Measurements from ENCODE around the gene SACS.
"Not testable (repeated sequence)": the region's sequence is repeated elsewhere in the genome, so short reads cannot be mapped to it uniquely, and the experiment has no call there.

The SACS gene

DNA sequence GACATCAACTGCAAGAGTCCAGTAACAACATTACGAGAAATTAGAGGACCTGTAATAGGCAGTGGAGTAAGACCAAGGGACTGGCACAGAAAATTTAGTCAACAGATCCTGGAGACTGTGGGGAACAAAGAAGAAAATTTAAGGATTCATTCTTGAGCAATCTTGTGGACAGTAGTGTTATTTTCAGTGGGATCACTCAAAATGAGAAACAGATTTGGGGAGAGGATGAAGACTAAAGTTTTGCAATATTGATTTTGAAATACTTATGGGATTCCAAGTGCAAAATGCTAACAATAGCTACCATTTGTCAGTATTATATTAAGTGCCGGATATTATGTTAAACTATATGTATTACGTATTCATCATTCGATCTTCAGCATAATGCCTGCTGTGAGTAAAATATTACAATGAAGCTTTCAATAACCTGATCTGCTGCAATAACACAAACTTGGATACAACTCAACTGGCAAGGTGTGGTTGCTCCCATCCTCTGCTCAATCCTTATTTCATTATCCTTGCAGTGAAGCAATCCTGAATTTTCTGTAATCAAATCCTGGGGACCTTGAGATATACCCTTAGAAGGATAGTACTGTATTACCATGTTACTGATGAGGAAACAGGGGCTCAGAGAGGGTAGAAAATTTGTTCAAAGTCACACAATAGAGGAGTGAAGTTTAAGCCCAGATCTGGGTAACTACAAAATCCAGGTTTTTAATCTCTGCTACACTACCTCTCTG, 84.2 kb downstream of the SACS start:
- FAIRE-seq, result no peak
- DNase-seq (ENCODE audit: insufficient read length, low spot score), result no peak
- no peak for TF ChIP-seq POLR2A (IDR thresholded peaks at IDR 0.05; ENCODE audit: low read depth, low read length)

DNA sequence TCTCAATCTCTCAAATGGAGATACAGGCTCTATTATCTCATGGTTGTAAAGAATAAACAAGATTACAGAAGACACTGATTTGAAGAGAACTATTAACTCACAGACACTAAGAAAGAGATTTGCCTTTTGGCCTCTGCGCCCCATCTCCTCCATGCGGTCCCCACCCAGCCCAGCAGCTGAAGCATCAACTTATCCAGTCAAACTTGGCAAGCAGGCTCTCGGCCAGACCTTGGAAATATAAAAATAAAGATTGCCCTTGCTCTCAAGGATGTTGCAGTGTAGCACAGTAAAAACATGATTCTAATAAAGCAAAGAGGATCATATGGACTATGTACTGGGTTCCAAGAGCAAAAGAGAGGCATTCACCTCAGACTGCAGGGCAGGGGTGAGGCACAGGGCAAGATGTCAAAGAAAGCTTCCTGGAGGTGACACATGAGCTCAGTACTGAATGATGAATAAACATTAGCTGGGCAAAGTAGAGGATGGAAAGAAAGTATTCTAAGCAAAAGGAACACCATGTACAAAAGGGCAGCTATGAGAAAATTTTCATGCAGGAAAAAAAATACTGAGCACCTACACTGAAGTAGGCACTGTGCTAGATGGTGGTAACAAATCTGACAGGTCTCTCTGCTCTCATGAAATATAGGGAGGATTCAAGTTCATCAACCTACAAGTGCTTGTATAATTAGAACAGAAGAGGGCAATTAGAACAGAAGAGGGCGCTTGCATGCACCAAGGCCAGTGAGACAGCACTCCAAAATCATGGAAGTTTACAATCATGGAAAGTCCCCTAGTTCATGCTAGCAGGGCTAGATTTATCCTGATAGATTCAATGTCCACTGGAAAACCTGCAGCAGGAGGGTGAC, 85.0 kb downstream of the SACS start:
- no peak for FAIRE-seq
- no peak for DNase-seq (ENCODE audit: insufficient read length, low spot score)
- no peak for TF ChIP-seq POLR2A (IDR thresholded peaks at IDR 0.05; ENCODE audit: low read depth, low read length)

DNA sequence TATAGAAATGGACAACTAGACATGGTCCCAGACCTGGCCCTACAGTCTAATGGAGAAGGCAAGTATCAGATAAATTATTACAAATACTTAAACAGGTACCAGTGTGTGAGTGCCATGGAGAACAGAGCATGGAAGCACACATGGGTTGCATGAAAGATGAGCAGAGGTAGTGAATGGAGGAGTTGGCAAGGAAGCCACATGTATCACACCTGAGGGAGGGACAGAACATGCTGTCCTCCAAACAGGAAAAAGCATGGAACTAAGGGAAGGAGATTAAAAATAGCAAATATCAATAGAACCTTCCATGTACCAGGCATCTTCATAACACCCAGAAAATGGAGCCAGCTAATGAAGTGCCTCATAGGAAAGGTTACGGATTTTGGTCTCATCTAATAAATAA, 85.9 kb downstream of the SACS start:
- TF ChIP-seq POLR2A (IDR thresholded peaks at IDR 0.05; ENCODE audit: low read depth, low read length), result no peak
- DNase-seq (ENCODE audit: insufficient read length, low spot score) (no peak), FAIRE-seq (no peak)

DNA sequence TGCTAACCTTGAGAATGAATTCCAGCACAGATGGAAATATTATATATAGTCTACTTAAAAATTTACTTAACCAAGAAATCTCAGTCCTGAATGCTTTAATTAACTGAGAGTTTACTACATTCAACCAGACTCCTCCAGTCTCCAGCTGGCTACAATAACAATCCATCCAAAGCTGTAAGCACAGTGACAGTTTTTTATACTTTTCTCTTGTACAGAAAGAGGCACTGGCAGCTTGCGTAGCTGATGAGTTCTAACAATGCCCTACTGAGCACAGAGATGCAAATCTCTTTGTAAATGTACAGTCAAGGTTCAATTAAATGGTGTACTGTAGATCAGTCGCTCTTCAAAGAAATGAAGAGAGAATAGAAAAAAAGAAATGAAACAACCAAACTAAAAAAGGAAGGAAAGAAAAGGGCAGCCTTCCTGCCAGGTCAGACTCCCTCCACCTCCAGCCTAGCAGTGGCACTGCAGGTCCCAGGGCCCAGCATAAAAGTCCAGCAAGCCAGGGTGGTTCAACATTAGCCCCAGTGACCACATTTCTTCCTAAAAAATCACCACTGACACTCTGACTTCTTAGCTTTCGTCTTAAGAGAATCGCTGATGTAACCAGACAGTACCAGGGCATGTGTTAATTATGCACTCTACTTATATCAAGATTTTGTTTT, 88.4 kb downstream of the SACS start:
- no peak for DNase-seq (ENCODE audit: insufficient read length, low spot score)
- no peak for TF ChIP-seq POLR2A (IDR thresholded peaks at IDR 0.05; ENCODE audit: low read depth, low read length)
- no peak for FAIRE-seq

DNA sequence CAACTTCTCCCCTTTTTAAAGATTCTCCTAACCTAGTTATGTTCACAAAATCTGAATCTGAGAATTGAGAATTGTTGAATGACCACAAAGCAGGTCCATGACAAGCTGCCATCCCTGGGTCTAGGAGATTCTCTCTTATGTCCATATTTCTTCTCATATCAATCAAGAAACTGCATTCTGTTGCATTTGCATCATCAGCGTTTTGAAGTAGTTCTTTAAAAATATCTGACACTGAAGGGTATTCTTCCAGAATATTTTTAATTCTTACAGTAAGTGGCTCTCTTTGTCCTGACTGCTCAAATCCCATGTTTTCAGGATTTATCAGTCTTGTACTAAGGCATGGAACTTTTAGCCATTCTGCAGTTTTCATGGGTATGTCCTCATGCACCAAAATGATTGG, 94.3 kb downstream of the SACS start:
- TF ChIP-seq POLR2A (IDR thresholded peaks at IDR 0.05; ENCODE audit: low read depth, low read length), result no peak
- DNase-seq (ENCODE audit: insufficient read length, low spot score) (no peak), FAIRE-seq (no peak)

DNA sequence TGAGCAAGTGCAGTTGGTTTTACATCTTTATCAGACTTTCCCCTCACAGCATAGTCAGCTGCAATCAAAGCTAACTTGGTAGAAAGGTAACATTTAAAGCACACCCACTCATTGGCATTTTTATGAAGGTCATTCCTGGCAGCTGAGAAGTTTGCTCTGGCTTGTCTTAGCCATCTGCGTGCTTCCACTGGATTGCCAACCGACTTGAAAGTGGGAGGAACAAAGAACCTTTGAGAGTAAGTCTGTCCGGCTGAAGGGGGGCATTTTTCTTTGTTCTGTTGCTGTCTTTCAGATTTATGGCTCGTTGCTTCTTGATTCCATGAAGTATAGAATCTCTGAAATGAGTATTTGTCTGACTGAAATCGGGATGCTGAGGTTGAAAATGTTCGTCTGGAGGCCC, 103.1 kb downstream of the SACS start:
- no peak for TF ChIP-seq POLR2A (IDR thresholded peaks at IDR 0.05; ENCODE audit: low read depth, low read length)
- no peak for FAIRE-seq
- DNase-seq (ENCODE audit: insufficient read length, low spot score), result no peak

DNA sequence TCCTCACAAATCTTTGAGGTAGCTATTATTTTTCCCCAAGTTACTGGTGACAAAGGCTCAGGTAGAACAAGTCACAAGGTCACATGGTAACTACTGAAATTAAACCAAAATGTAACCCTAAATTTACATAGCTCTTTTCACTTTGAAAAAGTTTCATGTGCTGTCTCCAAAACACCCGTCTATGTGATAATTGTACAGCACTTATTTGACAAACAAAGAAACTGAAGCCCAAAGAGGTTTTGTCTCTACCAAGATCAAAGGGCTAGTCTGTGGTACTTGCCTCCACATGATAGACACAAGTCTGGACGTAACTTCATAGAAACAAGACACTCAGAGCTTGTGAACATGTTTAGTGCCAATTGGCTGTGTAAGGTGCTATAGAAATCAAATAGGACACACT, 108.3 kb downstream of the SACS start:
- no peak for DNase-seq (ENCODE audit: insufficient read length, low spot score)
- no peak for TF ChIP-seq POLR2A (IDR thresholded peaks at IDR 0.05; ENCODE audit: low read depth, low read length)
- no peak for FAIRE-seq

DNA sequence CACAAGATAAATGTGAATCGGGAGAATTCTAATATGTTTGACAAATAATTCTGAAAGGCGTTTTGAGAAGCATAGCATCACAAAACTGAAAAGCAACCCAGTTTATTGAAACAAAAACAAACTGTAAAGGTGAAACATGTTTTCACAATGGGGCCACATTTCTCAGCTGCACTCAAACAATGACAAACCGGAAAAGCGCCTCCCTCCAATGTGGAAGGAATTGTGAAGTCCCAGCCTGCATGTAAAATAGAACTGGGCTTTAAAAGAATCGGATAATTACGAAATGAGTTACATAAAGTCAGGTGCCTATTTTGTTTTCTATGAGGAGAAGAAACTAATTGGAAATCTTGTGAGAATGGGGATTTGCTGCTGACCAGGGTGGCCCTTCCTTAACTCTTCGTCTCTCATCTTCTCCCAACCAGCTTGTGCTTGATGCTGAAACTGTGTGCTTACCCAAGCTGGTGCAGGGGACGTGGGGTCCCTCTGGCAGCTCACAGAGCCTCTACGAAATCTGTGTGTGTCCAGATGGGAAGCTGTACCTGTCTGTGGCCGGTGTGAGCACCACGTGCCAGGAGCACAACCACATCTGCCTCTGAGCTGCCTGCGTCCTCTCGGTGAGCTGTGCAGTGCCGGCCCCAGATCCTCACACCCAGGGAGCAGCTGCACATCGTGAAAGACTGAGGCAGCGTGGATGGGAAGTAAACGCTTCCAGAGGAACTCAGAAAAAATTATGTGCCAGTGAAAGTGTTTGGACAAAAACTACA, 109.4 kb downstream of the SACS start:
- FAIRE-seq, result no peak

DNA sequence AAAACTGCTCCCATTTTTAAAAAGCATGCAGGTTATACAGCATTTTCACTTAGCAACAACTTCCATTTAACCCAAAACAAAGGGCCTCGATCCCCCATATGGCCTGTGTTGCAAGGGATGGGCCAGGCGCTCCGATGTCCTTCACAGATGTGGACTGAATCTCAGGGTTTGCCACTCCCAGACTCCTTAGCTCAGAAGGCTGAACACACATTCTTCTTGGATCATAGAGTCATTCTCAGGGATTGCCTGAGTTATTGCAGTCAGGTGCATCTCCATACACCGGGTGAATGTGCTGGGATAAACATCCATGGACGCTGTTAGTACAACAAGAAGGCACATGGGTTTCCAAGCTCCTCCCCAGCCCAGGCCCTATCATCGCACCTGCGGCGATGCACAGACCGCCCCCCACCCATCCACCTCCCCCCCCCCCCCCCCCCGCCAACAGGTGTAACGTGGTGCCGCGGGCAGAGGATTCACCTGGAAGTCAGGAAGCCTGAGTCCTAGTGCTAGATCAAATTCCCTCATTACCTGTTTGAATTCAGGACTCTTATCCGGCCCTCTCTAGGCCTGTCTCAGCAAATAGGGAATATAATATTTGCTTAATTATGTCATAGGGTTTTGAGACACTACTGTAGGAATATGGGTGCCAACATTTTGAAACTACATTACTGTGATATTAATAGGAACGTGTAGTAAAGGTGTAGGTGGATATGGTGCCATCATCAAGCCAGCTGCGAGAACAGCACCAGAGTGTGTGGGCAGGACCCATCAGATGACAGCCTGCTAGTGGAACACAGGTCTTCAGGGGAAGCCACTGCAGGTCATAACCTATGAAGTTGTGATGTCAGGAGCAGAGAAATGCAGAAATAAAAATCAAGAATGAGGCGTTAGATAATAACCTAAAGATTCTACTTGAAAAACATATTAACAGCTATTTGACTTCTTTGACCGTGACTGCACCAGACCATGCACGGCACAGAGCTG, 110.9 kb downstream of the SACS start:
- DNase-seq (ENCODE audit: insufficient read length, low spot score) (no peak), FAIRE-seq (no peak)
- no peak for TF ChIP-seq POLR2A (IDR thresholded peaks at IDR 0.05; ENCODE audit: low read depth, low read length)

More for the DNA sequence above, 109.4 kb downstream of the SACS start:
- no peak for DNase-seq (ENCODE audit: insufficient read length, low spot score)
- no peak for TF ChIP-seq POLR2A (IDR thresholded peaks at IDR 0.05; ENCODE audit: low read depth, low read length)

DNA sequence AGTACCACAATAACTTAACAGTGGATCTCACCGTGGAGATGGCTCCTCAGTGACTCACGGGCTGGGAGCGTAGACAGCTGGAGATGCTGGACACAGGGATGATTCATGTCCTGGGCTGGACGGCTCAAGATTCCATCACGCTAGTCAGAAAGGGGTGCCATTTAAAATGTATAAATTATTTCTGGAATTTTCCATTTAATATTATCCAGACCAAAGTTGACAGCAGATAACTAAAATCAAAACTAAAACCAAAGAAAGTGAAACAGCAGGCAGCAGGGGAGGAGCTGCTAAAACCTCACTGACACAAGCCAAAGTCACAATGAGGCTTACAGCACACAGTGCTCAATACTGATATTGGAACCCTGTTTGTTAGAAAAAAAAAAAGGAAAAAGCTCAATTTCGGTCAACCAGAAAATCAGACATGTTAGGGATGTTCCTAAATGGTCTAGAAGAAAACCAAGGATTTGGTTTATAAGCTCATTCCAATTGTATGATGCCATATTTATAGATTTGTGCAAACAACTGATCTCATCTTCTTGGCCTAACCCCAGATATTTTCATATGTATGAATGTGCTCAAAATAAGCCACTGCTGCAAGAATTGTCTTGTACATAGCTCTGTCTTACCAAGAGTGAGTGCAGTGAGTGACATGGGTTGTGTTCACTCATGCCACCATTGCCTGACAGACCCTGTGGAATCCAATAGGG, 111.8 kb downstream of the SACS start:
- peak; percentile 29 for DNase-seq (ENCODE audit: insufficient read length, low spot score)
- TF ChIP-seq POLR2A (IDR thresholded peaks at IDR 0.05; ENCODE audit: low read depth, low read length), result no peak

DNA sequence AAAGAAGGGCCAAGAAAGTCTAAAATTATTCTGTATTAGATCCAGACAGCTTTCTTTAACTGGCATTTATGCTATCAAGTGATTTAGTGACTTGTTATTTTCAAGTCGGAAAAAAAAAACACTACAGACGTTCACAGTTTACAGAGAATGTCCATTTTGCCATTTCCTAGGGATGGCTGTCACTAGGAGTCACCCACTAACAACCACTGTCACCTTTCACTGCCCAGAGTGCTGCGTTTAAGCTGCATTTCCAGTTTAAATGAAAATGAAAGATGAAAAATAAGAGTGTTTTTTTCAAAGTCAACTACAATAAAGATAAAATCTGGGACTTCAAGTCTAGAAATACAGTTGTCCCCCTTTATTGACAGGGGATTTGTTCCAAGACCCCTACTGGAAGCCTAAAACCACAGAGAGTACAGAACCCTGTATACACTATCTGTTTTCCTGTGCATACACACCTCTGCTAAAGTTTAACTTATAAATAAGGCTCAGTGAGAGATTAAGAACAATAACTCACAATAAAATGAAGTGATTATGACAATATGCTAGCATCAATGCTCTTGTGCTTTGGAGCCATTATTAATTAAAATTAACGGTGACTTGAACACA, 112.5 kb downstream of the SACS start:
- FAIRE-seq (no peak), DNase-seq (ENCODE audit: insufficient read length, low spot score) (no peak)
- no peak for TF ChIP-seq POLR2A (IDR thresholded peaks at IDR 0.05; ENCODE audit: low read depth, low read length)

More for the DNA sequence above, 111.8 kb downstream of the SACS start:
- no peak for FAIRE-seq

DNA sequence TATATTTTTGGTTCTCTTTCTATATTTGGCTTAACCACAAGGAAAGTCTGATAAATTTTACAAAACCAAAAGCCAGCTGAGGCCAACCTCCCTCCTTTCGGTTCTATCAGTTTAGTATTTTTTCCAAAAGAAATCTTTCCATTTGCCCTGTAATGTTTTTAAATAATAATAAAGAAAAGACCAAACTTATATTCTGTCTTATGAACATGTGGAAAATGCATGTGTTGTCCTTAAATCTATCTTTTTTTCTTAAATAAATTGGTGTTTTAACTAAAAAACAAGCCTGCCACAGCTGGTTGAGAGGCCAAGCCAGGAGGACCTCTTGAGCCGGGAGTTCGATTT, 113.6 kb downstream of the SACS start:
- no peak for FAIRE-seq
- no peak for TF ChIP-seq POLR2A (IDR thresholded peaks at IDR 0.05; ENCODE audit: low read depth, low read length)
- DNase-seq (ENCODE audit: insufficient read length, low spot score), result no peak

DNA sequence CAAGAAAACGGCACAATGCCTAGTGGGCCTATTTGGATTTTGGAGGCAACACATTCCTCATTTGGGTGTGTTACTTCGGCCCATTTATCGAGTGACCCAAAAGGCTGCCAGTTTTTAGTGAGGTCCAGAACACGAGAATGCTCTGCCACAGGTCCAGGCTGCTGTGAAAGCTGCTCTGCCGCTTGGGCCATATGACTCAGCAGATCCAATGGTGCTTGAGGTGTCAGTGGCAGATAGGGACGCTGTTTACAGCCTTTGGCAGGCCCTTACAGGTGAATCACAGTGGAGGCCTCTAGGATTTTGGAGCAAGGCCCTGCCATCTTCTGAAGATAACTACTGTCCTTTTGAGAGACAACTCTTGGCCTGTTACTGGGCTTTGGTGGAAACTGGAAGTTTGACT, 118.7 kb downstream of the SACS start:
- DNase-seq (ENCODE audit: insufficient read length, low spot score); FAIRE-seq: not testable (repeated sequence)

Data from H54 (cell line).